Suprapubic skin (tissue), 4 donors: Measurements from ENCODE around the gene FAF1. TPM values are rescaled to one million over a fixed set of nuclear protein-coding genes. Genes with fewer than 3 reads are reported as not detected.

Source experiments
- DNase-seq, 2 donors: peaks; one replicate each; pipeline ENCODE4 v3.0.0-alpha.2; 2019; ENCODE audit warnings: low spot score in 2 of 2
- H3K27ac ChIP-seq: fragments of 200-600 bp; sonication (generic); one replicate; pipeline ENCODE4 v1.5.1; 2019
- H3K27me3 ChIP-seq: fragments of 200-600 bp; sonication (generic); one replicate; pipeline ENCODE4 v1.5.1; 2019
- H3K36me3 ChIP-seq: fragments of 200-600 bp; sonication (generic); one replicate; pipeline ENCODE4 v1.5.1; 2019
- H3K4me1 ChIP-seq: fragments of 200-600 bp; sonication (generic); one replicate; pipeline ENCODE4 v1.5.1; 2019
- H3K4me3 ChIP-seq: fragments of 200-600 bp; sonication (generic); one replicate; pipeline ENCODE4 v1.5.1; 2019; ENCODE audit warnings: mild to moderate bottlenecking
- H3K9me3 ChIP-seq: fragments of 200-600 bp; sonication (generic); one replicate; pipeline ENCODE4 v1.5.1; 2019
- EP300 ChIP-seq: sonication (generic); formaldehyde crosslinking; IDR thresholded peaks from one replicate; pipeline ENCODE4 v1.6.1; 2017; ENCODE audit warnings: antibody characterized with exemption
- POLR2A ChIP-seq, 2 donors: fragments of 450-650 bp; IDR thresholded peaks; one replicate each; pipeline ENCODE4 v1.6.1; 2017; ENCODE audit warnings: antibody characterized with exemption in 2 of 2, mild to moderate bottlenecking in 2 of 2, moderate library complexity in 2 of 2
- POLR2AphosphoS5 ChIP-seq, 3 donors: sonication (generic); formaldehyde crosslinking; IDR thresholded peaks; one replicate each; pipeline ENCODE4 v1.6.1; 2017; ENCODE audit warnings: antibody characterized with exemption in 3 of 3
- WGBS: methylation state at CpG from one replicate; pipeline ENCODE4 v1.1.5; 2018; 5-methylcytosine and 5-hydroxymethylcytosine counted together
- total RNA-seq, 4 donors: library from RNA; depleted of rRNA; stranded (reverse); fragments of >200 nt; gene quantifications; one replicate each; pipeline ENCODE4 v1.1.0, GENCODE V29; 2016
- TF ChIP-seq, protein P1 (sequence below), 2 donors: fragments of 200-600 bp in 1 of 2; fragments of 450-650 bp in 1 of 2; sonication (generic) in 1 of 2; IDR thresholded peaks; one replicate each; pipeline ENCODE4 v1.5.1; 2016 to 2019; ENCODE audit warnings: antibody characterized with exemption in 2 of 2, mild to moderate bottlenecking in 1 of 2, moderate library complexity in 1 of 2

The FAF1 gene
- total RNA-seq, 4 donors from 2014 or later, result 35.1 to 61.6 (median 45.4) TPM

DNA sequence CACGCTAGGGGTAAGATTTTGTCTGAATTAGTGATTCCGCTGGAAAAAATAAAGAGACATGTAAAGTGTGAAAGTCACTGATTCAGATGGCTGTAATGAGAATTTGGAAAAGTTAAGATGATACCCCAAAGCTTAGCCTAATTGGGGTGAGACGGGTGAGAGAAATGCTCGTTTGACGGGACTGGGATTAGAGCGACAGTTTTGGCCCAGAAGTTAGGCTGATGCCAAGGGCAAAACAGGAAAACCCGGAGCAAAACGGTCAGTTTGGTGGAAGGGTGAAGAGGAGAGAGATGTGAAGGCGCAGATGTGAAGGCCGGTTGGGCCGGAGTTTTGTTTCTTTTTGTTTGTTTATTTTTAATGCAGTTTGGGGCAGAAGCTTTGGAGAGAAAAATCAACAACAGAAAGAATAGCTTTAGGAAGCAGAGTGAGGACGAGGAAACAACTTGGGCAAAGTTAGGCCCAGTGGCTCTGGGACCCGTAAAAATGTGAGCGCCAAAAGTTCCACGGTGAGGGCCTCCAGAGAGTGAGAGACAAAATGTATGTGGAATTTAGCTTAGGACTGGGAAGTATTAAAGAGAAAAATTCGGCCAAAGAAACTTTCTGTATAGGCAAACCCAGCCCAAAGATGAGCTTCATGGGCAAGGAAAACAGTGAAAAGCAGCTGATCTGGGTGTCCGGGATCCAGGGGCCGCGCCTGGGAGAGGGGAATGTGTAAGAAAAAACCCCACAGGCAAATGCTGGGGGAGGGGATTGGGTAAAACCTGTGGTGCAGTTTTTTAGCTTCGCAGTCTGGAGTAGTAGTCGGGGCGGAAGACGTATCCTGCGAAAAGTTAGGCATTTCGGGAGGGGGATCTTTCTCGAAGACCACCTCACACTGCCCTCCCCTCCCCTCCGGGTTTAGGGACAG lies 538.0 kb downstream of the FAF1 start:
- no peak for DNase-seq
- no peak for TF ChIP-seq EP300
- peaks cover 100% of the 10 kb centered on the region for H3K27me3 ChIP-seq
- no peaks in the 10 kb centered on the region for H3K36me3 ChIP-seq
- H3K9me3 ChIP-seq, result no peaks in the 10 kb centered on the region
- WGBS, result 42% methylated on average over 27 of the region's 27 CpGs
- no peak overlapping the region for H3K27ac ChIP-seq
- no peak overlapping the region for H3K4me3 ChIP-seq
- H3K4me1 ChIP-seq, result peaks cover 88% of the 10 kb centered on the region

DNA sequence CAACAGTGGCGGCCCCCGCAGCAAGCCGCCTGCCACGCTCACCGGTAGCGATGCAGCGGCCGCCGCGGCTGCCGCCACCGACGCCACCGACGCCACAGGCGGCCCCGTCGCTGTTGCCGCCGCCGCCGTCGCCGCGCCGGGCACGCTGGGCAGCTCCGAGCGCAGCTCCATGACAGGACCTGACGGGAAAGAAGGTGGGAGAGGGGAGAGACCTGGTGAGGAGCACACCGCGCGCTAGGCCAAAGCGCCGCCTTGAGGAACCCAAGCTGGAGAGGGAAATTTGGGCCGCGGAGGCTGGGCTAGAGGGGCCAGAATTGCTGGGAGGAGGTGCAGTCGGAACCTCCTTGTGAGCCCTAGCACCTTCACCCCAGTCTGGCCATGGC lies 538.7 kb downstream of the FAF1 start:
- Histone ChIP-seq H3K36me3 (no peaks in the 10 kb centered on the region), H3K4me1 (peaks cover 89% of the 10 kb centered on the region), H3K27ac (no peak overlapping the region), H3K27me3 (peaks cover 100% of the 10 kb centered on the region), H3K4me3 (peak overlapping the region; percentile 21), H3K9me3 (no peaks in the 10 kb centered on the region)
- TF ChIP-seq EP300 (no peak), POLR2AphosphoS5 (IDR thresholded peaks at IDR 0.05) (no peak), POLR2A (IDR thresholded peaks at IDR 0.05) (no peak)
- TF ChIP-seq, protein P1, sequence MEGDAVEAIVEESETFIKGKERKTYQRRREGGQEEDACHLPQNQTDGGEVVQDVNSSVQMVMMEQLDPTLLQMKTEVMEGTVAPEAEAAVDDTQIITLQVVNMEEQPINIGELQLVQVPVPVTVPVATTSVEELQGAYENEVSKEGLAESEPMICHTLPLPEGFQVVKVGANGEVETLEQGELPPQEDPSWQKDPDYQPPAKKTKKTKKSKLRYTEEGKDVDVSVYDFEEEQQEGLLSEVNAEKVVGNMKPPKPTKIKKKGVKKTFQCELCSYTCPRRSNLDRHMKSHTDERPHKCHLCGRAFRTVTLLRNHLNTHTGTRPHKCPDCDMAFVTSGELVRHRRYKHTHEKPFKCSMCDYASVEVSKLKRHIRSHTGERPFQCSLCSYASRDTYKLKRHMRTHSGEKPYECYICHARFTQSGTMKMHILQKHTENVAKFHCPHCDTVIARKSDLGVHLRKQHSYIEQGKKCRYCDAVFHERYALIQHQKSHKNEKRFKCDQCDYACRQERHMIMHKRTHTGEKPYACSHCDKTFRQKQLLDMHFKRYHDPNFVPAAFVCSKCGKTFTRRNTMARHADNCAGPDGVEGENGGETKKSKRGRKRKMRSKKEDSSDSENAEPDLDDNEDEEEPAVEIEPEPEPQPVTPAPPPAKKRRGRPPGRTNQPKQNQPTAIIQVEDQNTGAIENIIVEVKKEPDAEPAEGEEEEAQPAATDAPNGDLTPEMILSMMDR (IDR thresholded peaks at IDR 0.05), result no peak
- no peak for DNase-seq
- 4% methylated on average over 24 of the region's 38 CpGs for WGBS

DNA sequence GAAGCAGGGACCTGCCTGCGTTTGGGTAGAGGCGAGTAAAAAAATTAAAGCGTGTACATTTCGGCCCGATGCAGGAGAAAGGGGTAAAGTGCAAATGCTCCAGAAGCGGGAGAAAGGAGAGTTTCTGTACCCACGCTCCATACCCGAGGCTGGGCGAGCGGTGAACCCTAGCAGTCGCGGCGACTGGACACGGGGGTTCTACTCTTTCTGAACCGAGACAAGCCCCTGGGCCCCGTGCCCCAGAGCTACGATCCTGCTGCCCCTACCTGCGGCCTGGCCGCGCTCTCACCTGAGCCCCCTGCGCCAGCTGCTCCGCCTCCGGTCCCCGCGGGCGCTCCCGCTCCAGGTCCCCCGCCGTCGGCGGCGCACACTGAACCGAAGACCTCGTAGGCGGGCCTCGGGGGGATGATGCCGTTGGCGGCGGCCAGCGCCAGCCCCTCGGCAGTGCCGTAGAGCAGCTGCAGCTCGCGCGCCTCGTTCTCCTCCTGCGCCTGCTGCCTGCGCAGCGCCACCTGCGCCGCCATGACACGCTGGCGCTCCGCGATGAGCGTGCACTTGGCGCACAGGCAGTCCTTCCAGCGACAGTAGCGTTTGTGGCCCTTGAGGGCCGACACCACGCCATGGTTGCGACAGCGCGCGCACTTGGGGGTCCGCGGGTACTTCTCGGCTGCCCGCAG lies 539.2 kb downstream of the FAF1 start:
- Histone ChIP-seq H3K27ac (no peak overlapping the region), H3K27me3 (peaks cover 100% of the 10 kb centered on the region), H3K9me3 (no peaks in the 10 kb centered on the region), H3K4me1 (peaks cover 93% of the 10 kb centered on the region), H3K4me3 (peak overlapping the region; percentile 21), H3K36me3 (no peaks in the 10 kb centered on the region)
- TF ChIP-seq, protein P1 (IDR thresholded peaks at IDR 0.05), result no peak
- no peak for TF ChIP-seq EP300
- TF ChIP-seq POLR2A (IDR thresholded peaks at IDR 0.05), result no peak
- no peak for TF ChIP-seq POLR2AphosphoS5 (IDR thresholded peaks at IDR 0.05)
- no peak for DNase-seq
- WGBS, result 3% methylated on average over 9 of the region's 69 CpGs

DNA sequence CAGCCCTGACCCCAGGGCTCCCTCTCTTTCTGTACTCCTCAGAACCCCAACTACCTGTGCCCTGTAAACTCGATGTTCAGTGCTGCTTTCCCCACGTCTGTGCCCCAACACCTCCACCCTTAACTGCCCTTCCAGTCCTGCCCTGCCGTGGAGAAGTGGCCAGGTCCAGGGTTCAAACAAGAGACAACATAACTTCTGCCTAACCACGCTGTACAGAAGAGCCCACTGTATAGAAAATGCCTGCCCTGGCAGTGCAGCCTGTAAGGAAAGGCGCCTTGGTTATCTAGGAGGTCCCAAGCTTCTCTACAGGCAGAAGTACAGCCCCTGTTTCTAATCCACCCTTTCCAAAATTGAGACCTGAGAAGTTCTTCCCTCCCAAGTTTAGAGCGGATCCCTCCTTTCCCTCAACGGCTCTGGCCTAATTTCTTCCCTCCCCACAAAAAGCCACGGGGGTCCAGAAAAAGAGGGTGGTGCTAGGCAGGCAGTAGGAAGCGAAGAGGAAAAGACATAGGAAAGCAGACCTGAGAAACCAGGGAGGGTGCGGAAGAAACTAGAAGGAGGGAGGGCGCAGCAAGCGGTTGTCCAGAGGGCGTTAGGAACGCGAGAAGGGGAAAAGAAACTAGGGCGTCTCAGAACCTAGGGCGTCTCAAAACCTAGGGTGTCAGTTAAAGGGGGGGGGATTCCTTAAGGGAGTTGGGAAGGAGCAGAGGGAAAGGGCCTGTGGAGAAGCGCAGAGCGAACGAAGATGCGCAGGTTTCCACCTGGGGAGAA lies 540.0 kb downstream of the FAF1 start:
- DNase-seq, result no peak
- Histone ChIP-seq H3K4me1 (peaks cover 92% of the 10 kb centered on the region), H3K27me3 (peaks cover 100% of the 10 kb centered on the region), H3K4me3 (peak overlapping the region; percentile 21), H3K9me3 (no peaks in the 10 kb centered on the region), H3K36me3 (no peaks in the 10 kb centered on the region), H3K27ac (no peak overlapping the region)
- WGBS, result 12% methylated on average over 21 of the region's 21 CpGs
- TF ChIP-seq EP300 (no peak), POLR2AphosphoS5 (IDR thresholded peaks at IDR 0.05) (no peak), POLR2A (IDR thresholded peaks at IDR 0.05) (no peak)
- TF ChIP-seq, protein P1 (IDR thresholded peaks at IDR 0.05), result no peak

DNA sequence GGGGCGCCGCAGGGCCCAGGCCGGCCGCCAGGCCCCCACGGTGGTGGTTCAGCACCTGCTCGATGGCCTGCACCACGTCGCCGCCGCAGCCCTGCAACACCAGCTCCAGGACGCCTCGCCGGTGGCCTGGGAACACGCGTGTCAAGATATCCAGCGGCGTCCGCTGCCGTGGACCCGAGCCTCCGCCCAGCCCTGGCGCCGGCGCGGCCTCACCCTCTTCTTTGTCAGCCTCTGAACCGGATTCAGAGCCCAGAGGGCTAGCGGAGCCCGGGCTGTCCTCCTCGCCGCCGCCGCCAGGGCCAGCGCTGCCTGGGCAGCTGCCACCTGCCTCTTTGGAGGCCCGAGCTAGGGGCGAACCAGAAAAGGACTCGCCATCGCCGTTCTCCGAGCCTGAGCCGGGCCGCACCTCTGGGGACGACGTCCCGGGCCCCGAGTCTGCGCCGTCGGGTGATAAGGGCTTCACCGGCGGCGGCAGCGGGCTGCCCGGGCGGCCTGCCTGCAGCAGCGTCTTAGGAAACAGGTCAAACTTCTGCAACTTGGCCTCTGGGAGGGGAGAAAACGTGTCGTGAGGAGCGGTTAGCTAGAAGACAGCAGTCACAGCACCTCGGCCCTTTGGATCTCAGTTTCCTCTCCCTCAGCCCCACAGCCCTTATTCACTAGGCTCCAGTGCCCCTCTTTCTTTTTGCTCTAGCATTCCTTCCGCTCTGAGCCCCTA lies 540.7 kb downstream of the FAF1 start:
- 5% methylated on average over 16 of the region's 60 CpGs for WGBS
- no peak for DNase-seq

More for the DNA sequence above, 540.7 kb downstream of the FAF1 start:
- H3K4me1 ChIP-seq, result peaks cover 85% of the 10 kb centered on the region
- H3K36me3 ChIP-seq, result no peaks in the 10 kb centered on the region
- H3K27me3 ChIP-seq, result peaks cover 100% of the 10 kb centered on the region
- peak overlapping the region; percentile 44 for H3K4me3 ChIP-seq
- no peak for TF ChIP-seq POLR2A (IDR thresholded peaks at IDR 0.05)
- TF ChIP-seq, protein P1 (IDR thresholded peaks at IDR 0.05), result no peak
- TF ChIP-seq EP300, result no peak
- no peaks in the 10 kb centered on the region for H3K9me3 ChIP-seq
- H3K27ac ChIP-seq, result no peak overlapping the region
